ENCODE results near the gene LSP1. TPM values are rescaled to one million over a fixed set of nuclear protein-coding genes. Genes with fewer than 3 reads are reported as not detected.

Gene LSP1
- total and polyA plus RNA-seq, 12 donors, result 4.0 to 1,341 (median 278) TPM

DNA sequence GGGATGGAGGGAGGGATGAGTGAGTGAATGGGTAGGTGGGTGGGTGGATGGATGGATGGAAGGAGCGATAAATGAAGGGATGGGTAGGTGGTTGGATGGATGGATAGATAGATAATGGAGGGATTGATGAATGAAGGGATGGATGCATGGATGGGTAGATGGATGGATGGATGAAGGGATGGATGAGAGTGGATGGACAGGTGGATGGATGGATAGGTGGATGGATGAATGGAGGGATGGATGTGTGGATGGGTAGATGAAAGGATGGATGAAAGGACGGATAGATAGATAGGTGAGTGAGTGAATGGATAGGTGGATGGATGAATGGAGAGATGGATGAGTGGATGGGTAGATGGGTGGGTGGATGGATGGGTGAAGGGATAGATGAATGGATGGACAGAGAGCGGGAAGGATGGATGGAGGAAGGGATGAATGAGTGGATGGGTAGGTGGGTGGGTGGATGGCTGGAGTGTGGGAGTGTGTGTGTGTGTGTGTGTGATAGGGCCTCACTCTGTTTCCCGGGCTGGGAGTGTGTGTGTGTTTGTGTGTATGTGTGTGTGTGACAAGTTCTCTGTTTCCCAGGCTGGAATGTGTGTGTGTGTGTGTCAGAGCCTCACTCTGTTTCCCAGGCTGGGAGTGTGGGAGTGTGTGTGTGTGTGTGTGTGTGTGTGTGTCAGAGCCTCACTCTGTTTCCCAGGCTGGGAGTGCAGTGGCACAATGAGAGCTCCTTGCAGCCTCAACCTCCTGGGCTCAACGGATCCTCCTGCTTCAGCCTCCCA lies 40.9 kb downstream of the LSP1 start:
- peaks cover 0 to 2% of the 10 kb centered on the region in 2 donors for H3K36me3 ChIP-seq (replicated peaks in 1 of 2)
- H3K4me3 ChIP-seq, result no peak overlapping the region
- TF ChIP-seq, protein P1, sequence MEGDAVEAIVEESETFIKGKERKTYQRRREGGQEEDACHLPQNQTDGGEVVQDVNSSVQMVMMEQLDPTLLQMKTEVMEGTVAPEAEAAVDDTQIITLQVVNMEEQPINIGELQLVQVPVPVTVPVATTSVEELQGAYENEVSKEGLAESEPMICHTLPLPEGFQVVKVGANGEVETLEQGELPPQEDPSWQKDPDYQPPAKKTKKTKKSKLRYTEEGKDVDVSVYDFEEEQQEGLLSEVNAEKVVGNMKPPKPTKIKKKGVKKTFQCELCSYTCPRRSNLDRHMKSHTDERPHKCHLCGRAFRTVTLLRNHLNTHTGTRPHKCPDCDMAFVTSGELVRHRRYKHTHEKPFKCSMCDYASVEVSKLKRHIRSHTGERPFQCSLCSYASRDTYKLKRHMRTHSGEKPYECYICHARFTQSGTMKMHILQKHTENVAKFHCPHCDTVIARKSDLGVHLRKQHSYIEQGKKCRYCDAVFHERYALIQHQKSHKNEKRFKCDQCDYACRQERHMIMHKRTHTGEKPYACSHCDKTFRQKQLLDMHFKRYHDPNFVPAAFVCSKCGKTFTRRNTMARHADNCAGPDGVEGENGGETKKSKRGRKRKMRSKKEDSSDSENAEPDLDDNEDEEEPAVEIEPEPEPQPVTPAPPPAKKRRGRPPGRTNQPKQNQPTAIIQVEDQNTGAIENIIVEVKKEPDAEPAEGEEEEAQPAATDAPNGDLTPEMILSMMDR (IDR thresholded peaks at IDR 0.05), result no peak
- TF ChIP-seq POLR2A (IDR thresholded peaks at IDR 0.05), result no peak
- no peaks in the 10 kb centered on the region for H3K4me1 ChIP-seq (replicated peaks in 1 of 2)
- no peak for DNase-seq
- no peaks in the 10 kb centered on the region for H3K27me3 ChIP-seq
- WGBS, 4 donors, result 77 to 81% (median 78%) methylated on average over 3 to 5 of the region's 5 CpGs
- H3K27ac ChIP-seq, result no peak overlapping the region
- no peaks in the 10 kb centered on the region for H3K9me3 ChIP-seq (replicated peaks in 1 of 3)
- intact Hi-C loops (cut with DNase I), result loop anchor here (1.0 to 10.0 kb wide), 2 partner anchors 23 to 51 kb away; partner anchors contain the start of gene MRPL23 (in 1 of the 2)

DNA sequence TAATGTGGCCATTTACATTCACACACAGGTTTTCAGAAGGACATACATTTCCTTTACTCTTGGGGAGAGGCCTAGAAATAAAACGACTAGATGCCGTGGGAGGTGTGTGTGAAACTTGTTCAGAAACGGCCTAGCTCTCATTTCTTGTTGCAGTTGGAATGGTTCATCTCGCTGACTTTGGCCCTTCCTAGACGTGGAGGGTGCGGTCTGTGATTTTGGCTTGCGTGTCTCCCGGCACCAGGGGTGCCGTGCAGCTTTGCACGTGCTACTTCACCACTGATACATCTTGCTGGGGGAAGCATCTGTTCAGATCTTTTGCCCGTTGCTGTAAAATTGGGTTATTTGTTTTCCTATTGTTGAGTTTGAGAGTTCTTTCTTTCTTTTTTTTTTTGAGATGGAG lies 41.9 kb downstream of the LSP1 start:
- Histone ChIP-seq H3K36me3 (replicated peaks in 1 of 2) (no peaks in the 10 kb centered on the region), H3K4me1 (replicated peaks in 1 of 2) (no peaks in the 10 kb centered on the region), H3K4me3 (no peak overlapping the region), H3K27ac (no peak overlapping the region), H3K27me3 (no peaks in the 10 kb centered on the region), H3K9me3 (replicated peaks in 1 of 3) (no peaks in the 10 kb centered on the region)
- no peak for TF ChIP-seq POLR2A (IDR thresholded peaks at IDR 0.05)
- TF ChIP-seq, protein P1 (IDR thresholded peaks at IDR 0.05), result no peak
- DNase-seq, result no peak
- WGBS, 4 donors, result 82 to 94% (median 90%) methylated on average over 11 of the region's 11 CpGs
- intact Hi-C loops (cut with DNase I), result loop anchor here (5.0 to 10.0 kb wide), 2 partner anchors 48 to 50 kb away; partner anchors contain the start of gene MRPL23 (in 1 of the 2)

DNA sequence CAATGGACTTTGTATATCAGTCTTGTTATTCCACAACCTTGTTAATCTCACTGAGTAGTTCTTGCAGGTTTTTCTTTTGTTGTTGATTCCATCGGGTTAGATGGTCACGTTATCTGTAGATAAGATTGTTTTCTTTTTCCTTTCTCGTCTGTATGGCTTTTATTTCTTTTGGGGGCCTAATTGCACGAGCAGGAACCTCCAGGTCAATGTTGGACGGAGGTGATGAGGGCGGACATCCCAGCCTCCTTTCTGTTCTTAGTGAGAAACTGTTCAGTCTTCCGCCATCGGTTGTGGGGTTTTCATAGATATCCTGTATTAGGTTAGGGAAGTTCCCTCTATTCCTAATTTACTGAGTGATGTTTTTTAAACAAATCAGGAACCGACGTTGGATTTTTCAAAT lies 43.6 kb downstream of the LSP1 start:
- intact Hi-C loops (cut with DNase I), result loop anchor here (5.0 to 10.0 kb wide), 2 partner anchors 46 to 48 kb away; partner anchors contain the start of gene MRPL23 (in 1 of the 2)
- Histone ChIP-seq H3K9me3 (replicated peaks in 1 of 3) (no peaks in the 10 kb centered on the region), H3K27ac (no peak overlapping the region), H3K4me3 (no peak overlapping the region), H3K4me1 (replicated peaks in 1 of 2) (no peaks in the 10 kb centered on the region), H3K27me3 (no peaks in the 10 kb centered on the region), H3K36me3 (replicated peaks in 1 of 2) (no peaks in the 10 kb centered on the region)
- DNase-seq, result no peak
- TF ChIP-seq POLR2A (IDR thresholded peaks at IDR 0.05), result no peak
- TF ChIP-seq, protein P1 (IDR thresholded peaks at IDR 0.05), result no peak
- WGBS, 4 donors, result 63 to 72% (median 66%) methylated on average over 10 of the region's 10 CpGs

DNA sequence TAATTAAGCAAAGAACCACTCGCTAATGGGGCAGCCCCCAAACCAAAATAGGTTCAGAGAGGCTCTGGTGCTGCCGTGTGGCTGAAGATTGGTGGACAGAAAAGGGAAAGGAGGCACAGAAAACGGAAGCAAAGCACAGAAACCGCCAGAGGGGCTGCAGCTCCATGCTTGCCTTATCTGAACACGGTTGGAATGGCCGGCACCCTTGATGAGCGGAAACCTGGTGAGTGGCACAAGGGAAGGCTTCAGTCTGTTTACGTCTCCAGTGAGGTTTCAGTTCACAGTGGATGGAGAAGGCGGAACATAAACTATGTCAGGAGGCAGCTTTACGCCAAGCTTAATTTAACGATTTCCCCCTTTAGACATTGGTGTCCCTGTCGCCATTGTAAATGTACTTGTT lies 44.0 kb downstream of the LSP1 start:
- H3K36me3 ChIP-seq (replicated peaks in 1 of 2), result no peaks in the 10 kb centered on the region
- DNase-seq, result no peak
- no peaks in the 10 kb centered on the region for H3K4me1 ChIP-seq (replicated peaks in 1 of 2)
- H3K9me3 ChIP-seq (replicated peaks in 1 of 3), result no peaks in the 10 kb centered on the region
- H3K4me3 ChIP-seq, result no peak overlapping the region
- no peak overlapping the region for H3K27ac ChIP-seq
- TF ChIP-seq POLR2A (IDR thresholded peaks at IDR 0.05), result no peak
- TF ChIP-seq, protein P1 (IDR thresholded peaks at IDR 0.05), result no peak
- whole genome bisulfite sequencing, 4 donors, result 67 to 83% (median 73%) methylated on average over 12 of the region's 12 CpGs
- H3K27me3 ChIP-seq, result no peaks in the 10 kb centered on the region
- intact Hi-C loops (cut with DNase I), result loop anchor here (5.0 to 10.0 kb wide), 2 partner anchors 45 to 48 kb away; partner anchors contain the start of gene MRPL23 (in 1 of the 2)

All from adrenal gland (tissue), 12 donors.